ENCODE measurements around the gene ACOT4. TPM values are rescaled to one million over a fixed set of nuclear protein-coding genes. Genes with fewer than 3 reads are reported as not detected.

The ACOT4 gene
- total RNA-seq (2022; extraction: Qiagen RNA extraction; ENCODE audit: low read depth): 1.8 to 2.5 TPM (median 2.1 TPM) in 5 replicates

GRCh38 chr14:73591690-73592449 is at the start of gene ACOT4:
Gene ACOT4, plus strand, starts transcription at chr14:73591873. Its CDS starts 87 bp downstream, at chr14:73591960.

GRCh38 chr14:73569185-73569958 is 22.3 kb upstream of the ACOT4 start, which contains the start of gene ACOT2:
Gene ACOT2, plus strand, starts transcription at chr14:73569213. Its CDS starts 28 bp downstream, at chr14:73569241.

GRCh38 chr14:73612339-73613045 is 20.8 kb downstream of the ACOT4 start, which contains the start of gene ACOT6:
Gene ACOT6, plus strand, starts transcription at chr14:73612517. Its CDS starts 55 bp downstream, at chr14:73612572.

GRCh38 chr14:73644531-73645247 is 53.0 kb downstream of the ACOT4 start, which contains the start of gene DNAL1:
Gene DNAL1, plus strand, starts transcription at chr14:73644986. Its CDS starts 54 bp downstream, at chr14:73645040.

Other genes starting within 250 kb of the ACOT4 start
- gene NUMB, start 133.3 kb upstream of the ACOT4 start, total RNA-seq (2022; extraction: Qiagen RNA extraction; ENCODE audit: low read depth): 29.5 to 40.4 TPM (median 38.6 TPM) in 5 replicates
- 19.6 to 25.0 TPM (median 23.8 TPM) in 5 replicates for gene RIOX1, start 100.9 kb upstream of the ACOT4 start, total RNA-seq (2022; extraction: Qiagen RNA extraction; ENCODE audit: low read depth)
- 6.1 to 8.4 TPM (median 8.2 TPM) in 5 replicates for gene ACOT1, start 54.7 kb upstream of the ACOT4 start, total RNA-seq (2022; extraction: Qiagen RNA extraction; ENCODE audit: low read depth)
- 0.19 TPM in 1 of 5 replicates, not detected in the others for gene HEATR4, start 32.9 kb upstream of the ACOT4 start, total RNA-seq (2022; extraction: Qiagen RNA extraction; ENCODE audit: low read depth)
- 43.3 to 52.9 TPM (median 51.6 TPM) in 5 replicates for gene ACOT2, start 22.7 kb upstream of the ACOT4 start, total RNA-seq (2022; extraction: Qiagen RNA extraction; ENCODE audit: low read depth)
- not detected in 5 replicates for gene ACOT6, start 20.6 kb downstream of the ACOT4 start, total RNA-seq (2022; extraction: Qiagen RNA extraction; ENCODE audit: low read depth)
- 8.9 to 14.2 TPM (median 10.6 TPM) in 5 replicates for gene DNAL1, start 53.1 kb downstream of the ACOT4 start, total RNA-seq (2022; extraction: Qiagen RNA extraction; ENCODE audit: low read depth)
- gene PNMA1, start 122.5 kb downstream of the ACOT4 start, total RNA-seq (2022; extraction: Qiagen RNA extraction; ENCODE audit: low read depth): 52.1 to 61.9 TPM (median 58.1 TPM) in 5 replicates

Data from A549 treated with GW870086 at 1 μM for 4 hours (cell line).